ENCODE measurements around the gene ARHGEF38. TPM values are rescaled to one million over a fixed set of nuclear protein-coding genes. Genes with fewer than 3 reads are reported as not detected.

The ARHGEF38 gene
- polyA plus RNA-seq, 3 donors: not detected

GRCh38 chr4:105560421-105560848 is 8.0 kb downstream of the ARHGEF38 start:
- Histone ChIP-seq H3K4me3 (replicated peaks in 1 of 3; ENCODE audit: low read depth in 2 of 3, low read length in 3 of 3) (no peak overlapping the region), H2AFZ (ENCODE audit: insufficient read depth, low read depth, low read length, poor library complexity, severe bottlenecking) (no peak overlapping the region), H3K9ac (ENCODE audit: insufficient read depth, low read length, poor library complexity, severe bottlenecking) (no peak overlapping the region), H3K27me3 (ENCODE audit: control insufficient read depth in 2 of 2, insufficient read depth in 2 of 2, low read length in 2 of 2) (no peaks in the 10 kb centered on the region), H3K27ac (ENCODE audit: low read depth in 1 of 2, low read length in 2 of 2) (no peak overlapping the region), H3K36me3 (replicated peaks in 1 of 2; ENCODE audit: control insufficient read depth in 1 of 2, insufficient read depth in 2 of 2, low read length in 2 of 2) (no peaks in the 10 kb centered on the region), H3K9me3 (replicated peaks in 1 of 2; ENCODE audit: control insufficient read depth in 1 of 2, insufficient read depth in 1 of 2, low read length in 2 of 2) (no peaks in the 10 kb centered on the region), H3K4me2 (replicated peaks; ENCODE audit: extremely low read depth, low read length, poor library complexity, severe bottlenecking) (no peak overlapping the region), H3K79me2 (ENCODE audit: insufficient read depth, low read length) (no peaks in the 10 kb centered on the region), H3K4me1 (ENCODE audit: control insufficient read depth in 1 of 2, insufficient read depth in 2 of 2, low read length in 2 of 2) (no peaks in the 10 kb centered on the region), H4K20me1 (ENCODE audit: insufficient read depth, low read length) (no peaks in the 10 kb centered on the region)
- Mint-ChIP-seq H3K27ac (no peak overlapping the region), H3K27me3 (ENCODE audit: low read depth in 3 of 3) (peaks cover 0 to 1% (median 0%) of the 10 kb centered on the region in 3 donors), H3K4me3 (no peak overlapping the region), H3K4me1 (peaks cover 3% of the 10 kb centered on the region), H3K36me3 (no peaks in the 10 kb centered on the region), H3K9me3 (no peaks in the 10 kb centered on the region)
- no peak for DNase-seq
- TF ChIP-seq CTCF (IDR thresholded peaks at IDR 0.05): no peak
- intact Hi-C loops (cut with micrococcal nuclease): no loop called here
- WGBS (ENCODE audit: insufficient coverage): no CpG with 5 or more reads among the region's 1 CpG

GRCh38 chr4:105563352-105563751 is 10.9 kb downstream of the ARHGEF38 start:
- Mint-ChIP-seq H3K27me3 (ENCODE audit: low read depth in 3 of 3) (peaks cover 0 to 1% (median 0%) of the 10 kb centered on the region in 3 donors), H3K36me3 (no peaks in the 10 kb centered on the region), H3K9me3 (peaks cover 0 to 3% (median 0%) of the 10 kb centered on the region in 7 donors), H3K4me3 (no peak overlapping the region), H3K27ac (no peak overlapping the region), H3K4me1 (peaks cover 3% of the 10 kb centered on the region)
- no peak overlapping the region for H3K4me3 ChIP-seq (replicated peaks in 1 of 3; ENCODE audit: low read depth in 2 of 3, low read length in 3 of 3)
- H2AFZ ChIP-seq (ENCODE audit: insufficient read depth, low read depth, low read length, poor library complexity, severe bottlenecking): no peak overlapping the region
- no peak overlapping the region for H3K9ac ChIP-seq (ENCODE audit: insufficient read depth, low read length, poor library complexity, severe bottlenecking)
- no peaks in the 10 kb centered on the region for H3K27me3 ChIP-seq (ENCODE audit: control insufficient read depth in 2 of 2, insufficient read depth in 2 of 2, low read length in 2 of 2)
- WGBS (ENCODE audit: insufficient coverage): no CpG with 5 or more reads among the region's 1 CpG
- no peaks in the 10 kb centered on the region for H3K4me1 ChIP-seq (ENCODE audit: control insufficient read depth in 1 of 2, insufficient read depth in 2 of 2, low read length in 2 of 2)
- no peaks in the 10 kb centered on the region for H3K79me2 ChIP-seq (ENCODE audit: insufficient read depth, low read length)
- no peak overlapping the region for H3K27ac ChIP-seq (ENCODE audit: low read depth in 1 of 2, low read length in 2 of 2)
- H3K36me3 ChIP-seq (replicated peaks in 1 of 2; ENCODE audit: control insufficient read depth in 1 of 2, insufficient read depth in 2 of 2, low read length in 2 of 2): no peaks in the 10 kb centered on the region
- TF ChIP-seq CTCF (IDR thresholded peaks at IDR 0.05): no peak
- no peaks in the 10 kb centered on the region for H3K9me3 ChIP-seq (replicated peaks in 1 of 2; ENCODE audit: control insufficient read depth in 1 of 2, insufficient read depth in 1 of 2, low read length in 2 of 2)
- no peaks in the 10 kb centered on the region for H4K20me1 ChIP-seq (ENCODE audit: insufficient read depth, low read length)
- no peak overlapping the region for H3K4me2 ChIP-seq (replicated peaks; ENCODE audit: extremely low read depth, low read length, poor library complexity, severe bottlenecking)
- no peak for DNase-seq
- intact Hi-C loops (cut with micrococcal nuclease): no loop called here

Data from CD14-positive monocyte (primary cell).